ENCODE data around the gene ANKS6.

The ANKS6 gene

DNA sequence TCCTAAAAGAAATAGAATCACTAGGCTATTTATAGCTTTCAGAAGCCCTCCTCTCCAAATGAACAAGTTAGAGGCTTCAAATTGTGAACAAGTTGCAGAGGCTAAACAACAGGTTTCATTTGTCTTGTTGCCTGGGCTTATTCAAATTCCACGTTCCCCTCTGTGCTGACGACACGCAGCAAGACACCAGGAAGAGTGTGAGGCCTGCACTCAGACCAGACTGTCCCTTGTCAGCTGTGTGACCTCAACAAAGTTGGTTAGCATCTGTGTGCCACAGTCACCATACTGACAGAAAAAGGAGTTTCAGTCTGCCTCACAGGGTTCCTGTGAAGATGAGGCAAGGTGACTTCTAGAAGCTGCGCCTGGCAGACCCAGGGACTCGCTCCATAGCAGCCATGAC is 65.5 kb downstream of the ANKS6 start:
- no peak for DNase-seq

DNA sequence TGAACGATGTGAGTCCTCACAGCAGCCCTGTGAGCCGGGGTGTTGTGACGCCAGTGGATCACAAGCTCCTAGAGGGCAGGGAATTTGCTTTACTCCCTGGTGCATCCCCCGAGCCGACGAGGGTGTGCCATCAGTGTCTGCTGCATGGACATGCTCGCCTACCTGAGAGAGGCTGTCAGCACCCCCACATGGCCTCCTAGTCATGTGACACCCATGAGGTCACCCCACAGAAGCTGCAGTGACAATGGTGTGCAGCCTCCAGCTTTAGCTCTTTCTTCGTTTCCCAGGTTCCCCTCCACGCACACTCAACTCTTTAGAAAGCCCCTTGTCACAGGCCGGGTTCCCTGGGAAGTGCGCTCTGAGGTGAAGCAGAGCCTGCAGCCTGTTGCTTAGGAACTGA is 67.9 kb downstream of the ANKS6 start:
- no peak for DNase-seq

DNA sequence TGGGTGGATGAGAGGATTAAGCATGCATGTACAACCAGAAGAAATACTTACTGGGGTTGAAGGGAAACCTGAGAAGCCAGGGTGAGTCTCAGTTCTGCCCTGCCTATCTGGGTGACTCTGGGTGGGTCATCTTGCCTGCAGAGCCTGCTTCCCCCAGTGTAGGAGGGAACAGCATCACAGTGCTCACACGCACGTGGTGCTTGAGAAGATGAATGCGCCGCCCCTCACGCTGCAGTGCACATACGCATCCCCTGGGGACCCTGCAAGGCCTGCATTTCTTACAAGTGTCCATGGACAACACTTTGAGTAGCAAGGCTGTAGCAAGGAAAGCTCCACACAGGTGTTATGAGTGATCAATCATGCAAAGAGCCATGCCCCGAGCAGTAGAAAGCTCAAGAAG is 68.9 kb downstream of the ANKS6 start:
- no peak for DNase-seq

GRCh38 chr9:98726735-98727134 is 69.6 kb downstream of the ANKS6 start:
- DNase-seq = no peak

DNA sequence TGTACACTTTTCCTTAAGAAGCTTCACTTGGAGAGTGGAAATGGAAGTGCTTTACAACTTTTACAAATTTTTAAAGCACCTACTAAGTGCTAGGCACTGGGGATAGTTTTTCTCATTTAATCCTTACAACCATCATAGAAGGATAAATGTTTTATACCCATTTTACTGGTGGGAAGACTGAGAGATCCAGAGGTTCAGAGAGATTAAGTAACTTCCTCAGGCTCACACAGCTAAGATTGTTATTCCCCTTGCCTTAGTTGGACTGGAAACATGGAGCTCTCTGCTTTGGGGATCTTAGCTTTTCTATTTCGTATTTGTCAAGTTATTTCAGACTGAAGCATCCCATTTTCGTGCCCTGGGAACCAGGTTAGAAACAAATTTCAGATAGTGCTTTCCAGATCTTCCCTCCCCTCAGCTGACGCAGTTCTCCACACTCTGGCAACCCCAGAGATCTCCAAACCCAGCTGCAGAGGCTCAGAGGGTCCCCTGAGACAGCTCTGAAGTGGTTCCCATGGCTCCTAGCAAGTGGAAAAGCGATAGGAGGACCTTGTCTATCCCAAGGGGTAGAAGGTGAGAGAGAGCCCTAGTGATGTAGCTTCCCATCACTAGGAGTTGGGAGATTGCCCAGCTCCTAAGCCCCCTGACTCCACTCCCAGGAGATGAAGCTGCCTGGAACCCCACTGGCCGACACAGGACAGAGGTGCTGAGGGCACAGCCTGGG is 71.4 kb downstream of the ANKS6 start:
- no peak for DNase-seq

- no peak for DNase-seq
Observed at GRCh38 chr9:98721643-98722042, 74.7 kb downstream of the ANKS6 start.

DNA sequence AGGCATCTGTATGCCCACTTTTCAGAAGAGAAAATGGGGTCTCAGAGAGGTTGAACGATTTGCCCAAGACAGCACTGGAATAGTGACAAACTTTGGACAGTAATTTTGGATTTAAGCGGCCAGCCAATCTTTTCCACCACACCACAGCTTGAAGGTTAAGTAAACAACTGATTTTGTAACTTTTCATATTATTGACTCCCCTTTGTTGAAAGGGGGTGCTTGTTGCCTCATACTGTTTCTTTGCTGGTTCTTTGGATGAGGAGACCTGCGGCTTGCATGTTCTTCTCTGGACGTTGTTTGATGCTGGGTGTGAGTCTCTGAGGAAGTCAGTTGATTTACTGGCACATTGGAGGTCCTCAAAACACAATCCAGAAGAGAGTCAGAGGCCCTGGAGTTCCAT is 76.0 kb downstream of the ANKS6 start:
- DNase-seq = no peak

DNA sequence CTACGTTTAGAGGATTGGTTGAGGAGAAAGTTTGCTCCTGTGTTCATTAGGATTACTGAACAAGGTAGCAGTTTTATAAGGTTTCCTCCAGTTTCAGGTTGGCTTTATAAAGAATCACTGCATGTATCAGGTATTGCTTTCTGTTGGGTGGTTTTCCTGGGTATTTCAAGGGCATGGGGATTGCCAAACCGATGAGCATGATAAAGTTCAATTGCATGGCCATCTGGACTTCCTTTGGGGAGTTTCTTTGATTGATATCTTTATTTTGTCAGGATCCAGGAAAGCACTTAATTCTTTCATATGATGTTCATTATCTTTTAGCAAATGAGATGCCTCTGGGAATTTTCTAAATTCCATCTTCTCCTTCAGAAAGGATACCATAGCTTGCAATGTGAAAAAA is 77.3 kb downstream of the ANKS6 start:
- DNase-seq = no peak

DNA sequence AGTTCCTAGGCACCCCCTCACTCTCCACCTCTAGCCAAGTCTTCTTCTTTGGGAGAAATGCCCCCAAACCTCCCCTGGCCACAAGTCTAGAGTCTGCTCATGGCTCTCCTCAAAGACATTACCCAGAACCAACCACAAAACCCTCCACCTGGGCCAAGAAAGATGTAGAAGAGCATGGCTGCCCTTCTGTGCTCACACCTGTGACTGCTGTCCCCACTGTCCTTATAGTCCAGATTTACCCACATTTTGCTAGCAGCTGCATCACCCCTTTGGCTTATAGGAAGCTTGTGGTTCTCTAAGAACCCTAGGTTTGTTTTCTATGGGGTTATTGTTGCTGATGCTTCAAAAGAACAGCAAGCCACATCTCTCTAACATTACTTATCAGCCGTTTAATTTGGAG is 81.5 kb downstream of the ANKS6 start:
- DNase-seq = no peak

DNA sequence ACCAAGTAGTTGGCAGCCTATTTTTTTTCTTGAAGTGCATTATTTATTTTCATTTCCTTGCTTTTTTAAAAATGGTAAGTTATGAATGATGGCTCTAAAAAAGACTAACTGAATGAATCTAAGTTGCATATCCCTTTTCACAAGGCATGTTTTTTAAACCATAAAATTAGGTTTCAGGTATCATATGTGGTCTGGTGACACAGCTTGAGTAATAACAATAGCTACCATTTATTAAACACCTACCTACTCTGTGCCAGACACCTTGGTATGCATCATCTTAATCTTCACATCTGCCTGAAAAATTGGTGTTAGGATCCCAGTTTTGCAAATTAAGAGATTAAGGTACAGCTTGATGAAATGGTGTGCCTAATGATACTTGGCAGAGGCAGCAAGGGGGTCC is 83.4 kb downstream of the ANKS6 start:
- no peak for DNase-seq

GRCh38 chr9:98709968-98710965 is 86.1 kb downstream of the ANKS6 start:
- DNase-seq = peak; percentile 32

DNA sequence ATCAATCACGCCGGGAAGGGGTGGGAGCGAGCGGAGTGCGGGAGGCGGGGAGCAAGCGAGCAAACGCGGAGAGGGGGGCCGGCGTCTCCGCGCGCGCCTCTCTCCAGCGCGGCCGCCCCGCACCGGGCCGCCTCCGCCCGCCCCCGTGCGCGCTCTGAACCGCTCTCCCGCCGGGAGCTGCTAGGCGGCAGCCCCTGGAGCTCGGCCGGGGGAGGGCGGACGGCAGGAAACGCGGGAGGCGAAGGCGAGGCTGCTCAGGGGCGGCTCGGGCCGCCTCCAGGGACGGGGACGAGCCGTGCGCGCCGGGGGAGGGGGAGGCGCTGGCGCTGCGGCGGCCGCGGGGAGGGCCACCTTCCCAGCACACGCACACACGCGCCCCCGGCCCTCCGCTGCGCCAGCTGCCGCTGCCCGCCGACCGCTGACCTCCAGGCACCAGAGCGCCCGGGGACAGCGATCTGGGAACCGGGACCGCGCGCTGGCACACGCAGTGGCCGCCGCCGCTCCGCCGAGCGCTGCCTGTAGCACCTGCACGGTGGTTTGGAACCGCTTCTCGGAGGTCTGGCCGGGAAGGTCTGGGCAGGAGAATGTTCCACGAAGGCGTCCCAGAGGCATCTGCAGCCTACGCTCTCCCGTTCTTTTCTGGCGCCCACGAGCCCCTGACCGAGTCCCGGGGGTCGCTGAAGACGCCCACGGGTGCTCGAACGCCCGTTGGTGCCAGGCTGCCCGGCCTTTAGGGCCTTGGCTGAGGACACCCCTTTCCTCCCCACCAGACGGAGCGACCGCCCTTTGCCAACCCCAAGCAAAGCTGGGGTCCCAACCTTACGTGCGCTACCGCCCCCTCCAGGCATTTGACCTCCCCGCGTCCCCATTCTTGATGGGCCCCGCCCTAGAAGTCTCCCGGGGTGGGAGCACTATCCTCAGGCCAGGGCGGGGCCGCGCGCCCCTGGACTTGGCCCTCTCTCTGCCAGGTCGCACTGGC is 87.1 kb downstream of the ANKS6 start, which contains the start of gene GABBR2:
TSS of gene GABBR2 (minus strand) at position 3 of the 979 bp plus-strand sequence. CDS start 198 bp downstream, outside the sequence.
- no peak for DNase-seq

DNA sequence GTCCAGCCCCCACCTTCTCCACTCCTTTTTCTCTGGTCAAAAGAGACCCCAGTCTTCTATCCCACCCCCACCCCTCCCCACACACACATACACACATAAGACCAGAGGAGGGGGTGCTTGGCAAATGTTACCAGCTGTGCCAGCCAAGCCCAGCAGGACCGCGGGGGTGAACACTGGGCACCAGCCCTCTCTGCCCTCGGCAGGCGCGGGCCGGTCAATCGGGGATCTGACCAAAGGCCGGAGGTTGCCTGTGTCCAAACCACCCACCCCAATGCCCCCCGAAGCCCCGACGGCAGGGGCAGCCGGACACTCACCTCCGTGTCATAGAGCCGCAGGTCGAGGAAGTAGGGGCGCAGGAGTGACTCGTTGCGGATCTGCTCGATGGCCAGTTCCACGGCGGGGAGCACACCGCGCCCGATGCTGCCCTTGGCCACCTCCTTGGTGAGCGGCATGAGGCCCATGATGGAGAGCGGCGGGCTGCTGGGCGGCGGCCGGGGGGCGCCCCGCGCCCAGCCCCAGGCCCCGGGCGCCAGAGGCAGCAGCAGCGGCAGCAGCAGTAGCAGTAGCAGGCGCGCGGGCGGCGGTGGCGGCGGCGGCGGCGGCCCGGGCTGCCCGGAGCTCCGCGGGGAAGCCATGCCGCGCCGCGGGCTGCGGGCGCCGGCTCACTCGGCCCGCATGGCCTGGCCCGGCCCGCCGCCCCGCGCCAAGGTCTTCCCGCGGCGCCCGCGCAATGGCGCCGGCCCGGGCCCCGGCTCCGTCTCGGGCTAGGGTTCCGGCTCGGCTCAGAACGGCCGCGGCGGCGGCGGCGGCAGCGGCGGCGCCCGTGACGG is 88.0 kb downstream of the ANKS6 start:
- no peak for DNase-seq

DNA sequence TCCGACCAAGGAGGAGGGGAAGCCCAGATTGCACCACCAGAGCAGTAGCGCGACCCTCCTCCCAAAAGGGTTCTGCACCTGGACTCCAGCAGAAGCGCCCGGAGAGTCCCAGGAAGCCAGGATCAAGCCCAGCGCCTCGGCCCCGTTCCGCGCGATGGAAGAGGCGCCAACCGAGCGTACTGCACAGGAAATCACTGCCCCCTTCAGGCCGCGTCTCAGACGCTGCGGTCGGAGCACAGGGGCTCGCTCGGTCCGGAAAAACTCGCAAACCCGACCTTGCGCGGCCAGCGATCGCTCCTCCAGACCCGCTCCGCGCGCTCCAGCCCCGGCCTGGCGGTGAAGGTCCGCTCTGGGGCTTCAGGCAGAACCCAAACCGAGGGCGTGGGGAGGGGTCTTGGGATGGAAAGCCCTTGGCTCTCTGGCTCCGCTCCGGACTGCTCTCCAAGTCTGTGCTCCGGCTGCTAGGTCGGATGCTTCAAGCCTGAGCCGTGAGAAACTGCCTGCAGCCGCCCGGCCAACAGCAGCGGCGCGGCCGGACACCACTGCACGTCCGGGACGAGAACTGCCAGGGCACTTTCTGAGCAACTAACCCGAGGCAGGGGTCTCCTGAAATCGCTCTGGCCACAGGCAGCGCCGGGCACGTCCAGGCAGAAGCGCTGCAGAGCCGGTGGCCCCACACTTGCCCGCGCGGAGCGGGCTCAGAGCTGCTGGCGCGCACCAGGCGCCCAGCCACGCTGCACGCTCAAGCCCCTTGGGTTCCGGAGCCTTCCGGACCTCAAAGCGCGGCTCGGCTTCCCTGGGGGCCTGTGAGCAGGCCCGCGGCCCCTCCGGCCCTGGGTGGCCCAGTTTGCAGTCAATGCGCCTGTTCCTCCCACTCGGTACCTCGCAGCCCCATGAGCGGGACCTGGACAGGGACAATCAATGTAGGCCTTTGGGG is 88.9 kb downstream of the ANKS6 start:
- DNase-seq = peak; percentile 9

GRCh38 chr9:98706651-98707165 is 89.6 kb downstream of the ANKS6 start:
- DNase-seq = no peak

DNA sequence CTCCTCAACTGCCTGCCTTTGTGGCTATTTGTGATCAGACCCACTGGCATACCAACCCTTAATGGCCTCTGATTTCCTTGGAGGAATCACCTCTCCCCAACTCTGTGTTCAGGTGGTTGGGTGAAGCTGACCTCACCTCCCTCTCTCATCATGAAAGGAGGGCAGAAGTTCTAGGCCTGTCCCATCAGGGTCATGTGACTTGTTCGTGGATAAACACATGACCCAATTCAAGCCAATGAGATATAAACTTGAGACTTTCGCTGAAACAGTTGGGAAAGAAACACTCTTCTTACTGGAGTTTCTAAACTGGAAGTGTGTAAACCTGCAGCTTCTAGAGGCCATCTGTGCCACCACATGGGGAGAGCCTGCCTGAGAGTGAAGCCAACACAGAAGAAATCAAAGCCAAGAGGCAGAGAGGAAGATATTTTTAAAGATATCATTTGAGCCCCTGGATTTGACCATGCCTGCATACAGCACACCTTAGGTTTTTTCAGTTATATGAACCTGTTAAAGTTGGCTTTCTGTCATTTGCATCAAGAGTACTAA is 93.4 kb downstream of the ANKS6 start:
- DNase-seq = no peak

- no peak for DNase-seq
Observed at GRCh38 chr9:98702340-98702739, 94.0 kb downstream of the ANKS6 start.

DNA sequence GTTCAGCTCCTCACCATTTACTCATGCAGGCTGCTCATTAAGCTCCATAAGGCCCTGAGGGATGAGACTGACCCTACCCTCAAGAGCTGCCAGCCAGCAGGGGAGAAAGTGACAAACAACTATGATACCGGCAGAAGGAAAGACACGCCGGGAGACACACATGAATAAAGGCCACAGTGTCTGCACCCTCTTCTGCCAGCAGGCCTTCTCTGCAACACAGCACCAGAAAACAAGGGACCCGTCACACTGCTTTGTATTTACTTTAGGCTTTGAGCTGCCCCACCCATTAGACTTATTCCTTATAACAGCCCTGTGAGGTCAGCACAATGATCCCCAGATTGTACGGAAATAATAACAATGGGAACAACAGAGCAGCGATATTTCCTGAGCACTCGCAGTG is 94.8 kb downstream of the ANKS6 start:
- no peak for DNase-seq

DNA sequence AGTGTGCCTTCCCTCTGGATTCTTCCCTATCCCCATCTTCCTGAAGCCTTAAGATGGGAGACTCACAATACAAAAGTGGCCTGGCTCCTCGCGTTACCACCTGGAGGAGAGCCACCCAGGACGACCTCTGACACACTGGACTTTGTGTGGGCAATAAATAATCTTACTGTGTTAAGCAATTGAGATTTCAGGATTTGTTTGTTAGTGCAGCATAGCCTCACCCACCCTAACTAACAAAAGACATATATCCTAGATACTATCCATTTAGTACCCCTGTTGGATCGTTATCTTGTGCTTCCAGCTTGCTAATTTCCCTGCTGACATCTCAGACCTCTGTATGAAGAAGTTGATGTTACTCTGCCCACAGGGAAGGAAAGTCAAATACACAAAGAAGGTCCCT is 95.6 kb downstream of the ANKS6 start:
- no peak for DNase-seq

- DNase-seq = no peak
Observed at GRCh38 chr9:98698856-98699255, 97.5 kb downstream of the ANKS6 start.
